GM23338 (cell line): ENCODE results near the gene ANKFY1. TPM values are rescaled to one million over a fixed set of nuclear protein-coding genes. Genes with fewer than 3 reads are reported as not detected.

Experiments
- ATAC-seq: fragments of 200-7000 bp; cut with Tn5 transposase; 3 replicates; pipeline ENCODE4 v1.9.1; 2020
- DNase-seq: peaks from one replicate; pipeline ENCODE4 v3.0.0-alpha.2; 2015; ENCODE audit warnings: low spot score
- H2AFZ ChIP-seq: fragments of 200-600 bp; sonication (generic); 2 replicates; pipeline ENCODE4 v1.8.0; 2016; ENCODE audit warnings: antibody characterized with exemption, mild to moderate bottlenecking, moderate library complexity
- H3F3A ChIP-seq: fragments of 200-600 bp; sonication (generic); replicated peaks from 2 replicates; pipeline ENCODE4 v1.8.0; 2017; ENCODE audit warnings: antibody characterized with exemption, mixed run types, low read depth
- H3K27ac ChIP-seq: fragments of 200-600 bp; sonication (generic); 2 replicates; pipeline ENCODE4 v1.6.1; 2016; ENCODE audit warnings: low read depth
- H3K27me3 ChIP-seq: fragments of 200-600 bp; sonication (generic); 2 replicates; pipeline ENCODE4 v1.8.0; 2016; ENCODE audit warnings: mild to moderate bottlenecking, mixed run types, moderate library complexity; ENCODE audit not compliant: insufficient read depth
- H3K36me3 ChIP-seq: fragments of 200-600 bp; sonication (generic); 2 replicates; pipeline ENCODE4 v1.8.0; 2016; ENCODE audit warnings: mild to moderate bottlenecking; ENCODE audit not compliant: insufficient read depth
- H3K4me1 ChIP-seq: fragments of 200-600 bp; sonication (generic); 2 replicates; pipeline ENCODE4 v1.8.0; 2016; ENCODE audit warnings: mild to moderate bottlenecking, moderate library complexity; ENCODE audit not compliant: insufficient read depth
- H3K4me2 ChIP-seq: fragments of 200-600 bp; sonication (generic); 2 replicates; pipeline ENCODE4 v1.7.1; 2017; ENCODE audit warnings: mixed run types
- H3K4me3 ChIP-seq: fragments of 200-600 bp; sonication (generic); 2 replicates; pipeline ENCODE4 v1.6.1; 2016; ENCODE audit warnings: mixed run types
- H3K79me2 ChIP-seq: fragments of 200-600 bp; sonication (generic); replicated peaks from 2 replicates; pipeline ENCODE4 v1.8.0; 2017; ENCODE audit warnings: mild to moderate bottlenecking; ENCODE audit not compliant: insufficient read depth
- H3K9me2 ChIP-seq: fragments of 200-600 bp; sonication (generic); 2 replicates; pipeline ENCODE4 v1.8.0; 2017; ENCODE audit not compliant: insufficient read depth
- H4K20me1 ChIP-seq: fragments of 200-600 bp; sonication (generic); replicated peaks from 2 replicates; pipeline ENCODE4 v1.8.0; 2017; ENCODE audit warnings: mild to moderate bottlenecking; ENCODE audit not compliant: insufficient read depth
- H3K27ac Mint-ChIP-seq: 2 replicates; pipeline ENCODE4 v1.8.0; 2020; ENCODE audit warnings: inconsistent platforms, mild to moderate bottlenecking, moderate library complexity, mixed read lengths
- H3K27me3 Mint-ChIP-seq: 3 replicates; pipeline ENCODE4 v1.8.0; 2022; ENCODE audit warnings: low read depth, mild to moderate bottlenecking, moderate library complexity, mixed read lengths, inconsistent platforms; ENCODE audit not compliant: insufficient read depth, poor library complexity
- H3K36me3 Mint-ChIP-seq: 3 replicates; pipeline ENCODE4 v1.8.0; 2021; ENCODE audit warnings: low read depth, mild to moderate bottlenecking, inconsistent platforms, moderate library complexity, mixed read lengths
- H3K4me1 Mint-ChIP-seq: 3 replicates; pipeline ENCODE4 v1.8.0; 2020; ENCODE audit warnings: mild to moderate bottlenecking, inconsistent platforms, mixed read lengths
- H3K4me3 Mint-ChIP-seq: 3 replicates; pipeline ENCODE4 v1.8.0; 2021; ENCODE audit warnings: moderate library complexity, mild to moderate bottlenecking, inconsistent platforms, mixed read lengths
- H3K9me3 Mint-ChIP-seq: 3 replicates; pipeline ENCODE4 v1.8.0; 2020; ENCODE audit warnings: moderate library complexity, mild to moderate bottlenecking, inconsistent platforms, mixed read lengths
- CTCF ChIP-seq, 2 experiments: fragments of 200-600 bp in 1 of 2; sonication (generic) in 1 of 2; conservative IDR thresholded peaks; 2 replicates each; pipeline versions ENCODE4 v1.5.1 to v1.6.1; 2016 to 2017; ENCODE audit warnings: antibody characterized with exemption in 2 of 2, low read depth in 2 of 2, mild to moderate bottlenecking in 2 of 2, moderate library complexity in 1 of 2
- ETS1 ChIP-seq: IDR thresholded peaks from 2 replicates; pipeline ENCODE4 v1.6.1; 2016; ENCODE audit warnings: antibody characterized with exemption
- EZH2 ChIP-seq: fragments of 200-600 bp; sonication (generic); IDR thresholded peaks from one replicate; pipeline ENCODE4 v1.8.0; 2017; ENCODE audit warnings: antibody characterized with exemption, mild to moderate bottlenecking, low read depth; ENCODE audit not compliant: unreplicated experiment
- NANOG ChIP-seq: IDR thresholded peaks from 2 replicates; pipeline ENCODE4 v1.6.1; 2016; ENCODE audit warnings: antibody characterized with exemption, borderline replicate concordance
- POLR2AphosphoS5 ChIP-seq: IDR thresholded peaks from 2 replicates; pipeline ENCODE4 v1.6.1; 2016; ENCODE audit warnings: antibody characterized with exemption, low read depth
- STAT1 ChIP-seq: IDR thresholded peaks from one replicate; pipeline ENCODE4 v1.6.1; 2016; ENCODE audit warnings: antibody characterized with exemption; ENCODE audit not compliant: unreplicated experiment
- ZNF462 ChIP-seq: fragments of 250-450 bp; sonication (Bioruptor Pico); IDR thresholded peaks from 2 replicates; pipeline ENCODE4 v1.5.0; 2020; ENCODE audit warnings: mild to moderate bottlenecking, moderate library complexity
- polyA plus RNA-seq: library from polyadenylated mRNA; unstranded; fragments of >200 nt; fragmentation: Nextera tagmentation; extraction: Ambion mirVana; gene quantifications from 2 replicates; pipeline ENCODE4 v1.2.1, GENCODE V29; 2016
- total RNA-seq: library from RNA; depleted of rRNA; stranded (reverse); fragments of >200 nt; shearing (Covaris generic); gene quantifications from 2 replicates; pipeline ENCODE4 v1.2.3, GENCODE V29; 2014

The ANKFY1 gene
- total and polyA plus RNA-seq, 2 experiments from 2014 or later, result 12.9 to 44.4 TPM

- no peak for TF ChIP-seq ZNF462
- no peak for TF ChIP-seq STAT1
- TF ChIP-seq CTCF (conservative IDR thresholded peaks at IDR 0.05; ENCODE audit: low read depth in 2 of 2), result no peak
These were observed 79.0 kb downstream of the ANKFY1 start (continued) for GRCh38 chr17:4184811-4185210.

GRCh38 chr17:4182043-4182442 lies 81.7 kb downstream of the ANKFY1 start:
- ATAC-seq (no peak), DNase-seq (no peak)
- Histone ChIP-seq H3K27ac (no peak overlapping the region), H2AFZ (no peak overlapping the region), H3F3A (0 out of 2 replicates have a peak, but pooled peaks cover 4% of the 10 kb centered on the region), H3K4me2 (no peak overlapping the region), H3K79me2 (no peaks in the 10 kb centered on the region), H3K4me1 (no peaks in the 10 kb centered on the region), H3K36me3 (peaks cover 54% of the 10 kb centered on the region), H4K20me1 (no peaks in the 10 kb centered on the region; the same call in 1 of the 2 replicates), H3K4me3 (no peak overlapping the region), H3K27me3 (no peaks in the 10 kb centered on the region), H3K9me2 (no peaks in the 10 kb centered on the region)
- peaks cover 4% of the 10 kb centered on the region for H3K27me3 Mint-ChIP-seq
- H3K27ac Mint-ChIP-seq, result no peak overlapping the region
- H3K4me3 Mint-ChIP-seq, result no peak overlapping the region
- H3K4me1 Mint-ChIP-seq, result peaks cover 5% of the 10 kb centered on the region
- no peaks in the 10 kb centered on the region for H3K9me3 Mint-ChIP-seq
- H3K36me3 Mint-ChIP-seq, result peaks cover 82% of the 10 kb centered on the region
- TF ChIP-seq NANOG (no peak), STAT1 (no peak), POLR2AphosphoS5 (no peak), EZH2 (no peak), ETS1 (no peak), ZNF462 (no peak)
